Islet of Langerhans (tissue), 1 donor: Measurements from ENCODE around the gene MALL.
A peak's percentile ranks its signal among the peaks of the same experiment; 100 is the strongest.
"Not testable (repeated sequence)": the region's sequence is repeated elsewhere in the genome, so short reads cannot be mapped to it uniquely, and the experiment has no call there.

Experiments
- FAIRE-seq: peaks from one replicate; lab custom pipeline; 2011; peaks lifted over from hg19 to GRCh38; lab: Jason Lieb, UNC

The MALL gene

GRCh38 chr2:110097506-110098220 is 18.0 kb downstream of the MALL start:
- FAIRE-seq: no peak

- no peak for FAIRE-seq
These were observed 19.5 kb downstream of the MALL start for GRCh38 chr2:110095994-110096633.

- not testable (repeated sequence) for FAIRE-seq
These were observed 20.6 kb downstream of the MALL start for GRCh38 chr2:110094884-110095534.

GRCh38 chr2:110093924-110094323 is 21.7 kb downstream of the MALL start:
- not testable (repeated sequence) for FAIRE-seq

- not testable (repeated sequence) for FAIRE-seq
These were observed 25.5 kb downstream of the MALL start for GRCh38 chr2:110090164-110090563.

- peak; percentile 96 for FAIRE-seq
These were observed 31.9 kb downstream of the MALL start for GRCh38 chr2:110083757-110084156.

GRCh38 chr2:110083162-110083561 is 32.5 kb downstream of the MALL start:
- not testable (repeated sequence) for FAIRE-seq

GRCh38 chr2:110078104-110078503 is 37.5 kb downstream of the MALL start:
- not testable (repeated sequence) for FAIRE-seq

GRCh38 chr2:110075896-110076295 is 39.7 kb downstream of the MALL start:
- FAIRE-seq: not testable (repeated sequence)

GRCh38 chr2:110069869-110070268 is 45.8 kb downstream of the MALL start:
- not testable (repeated sequence) for FAIRE-seq

GRCh38 chr2:110068153-110068552 is 47.5 kb downstream of the MALL start:
- FAIRE-seq: not testable (repeated sequence)

- FAIRE-seq: not testable (repeated sequence)
These were observed 53.3 kb downstream of the MALL start for GRCh38 chr2:110062332-110062731.

GRCh38 chr2:110060550-110060949 is 55.1 kb downstream of the MALL start:
- not testable (repeated sequence) for FAIRE-seq

GRCh38 chr2:110059694-110060358 is 55.8 kb downstream of the MALL start:
- FAIRE-seq: not testable (repeated sequence)

- not testable (repeated sequence) for FAIRE-seq
These were observed 56.5 kb downstream of the MALL start for GRCh38 chr2:110059009-110059693.

- FAIRE-seq: not testable (repeated sequence)
These were observed 57.6 kb downstream of the MALL start for GRCh38 chr2:110058034-110058433.

- FAIRE-seq: not testable (repeated sequence)
These were observed 59.7 kb downstream of the MALL start for GRCh38 chr2:110055819-110056408.

- FAIRE-seq: not testable (repeated sequence)
These were observed 60.9 kb downstream of the MALL start for GRCh38 chr2:110054521-110055407.

- not testable (repeated sequence) for FAIRE-seq
These were observed 61.9 kb downstream of the MALL start for GRCh38 chr2:110053688-110054087.

- not testable (repeated sequence) for FAIRE-seq
These were observed 63.5 kb downstream of the MALL start for GRCh38 chr2:110052166-110052565.
